HepG2 (cell line): ENCODE measurements around the gene SRSF1. TPM values are rescaled to one million over a fixed set of nuclear protein-coding genes. Genes with fewer than 3 reads are reported as not detected.
A peak's percentile ranks its signal among the peaks of the same experiment; 100 is the strongest.

Experiments
- CAMTA2 ChIP-seq: sonication (generic); formaldehyde crosslinking; IDR thresholded peaks from 2 replicates; pipeline ENCODE4 v1.4.0; 2020; ENCODE audit warnings: mild to moderate bottlenecking, missing genetic modification reagents, borderline replicate concordance
- CC2D1A ChIP-seq: sonication (generic); formaldehyde crosslinking; IDR thresholded peaks from 2 replicates; pipeline ENCODE4 v1.8.1; 2023; ENCODE audit warnings: mild to moderate bottlenecking, missing genetic modification reagents
- KLF11 ChIP-seq: IDR thresholded peaks from 2 replicates; pipeline ENCODE4 v1.6.1; 2016; ENCODE audit warnings: missing compliant biosample characterization
- NR1H2 ChIP-seq: sonication (generic); formaldehyde crosslinking; IDR thresholded peaks from 2 replicates; pipeline ENCODE4 v1.8.1; 2022; ENCODE audit warnings: low read depth, missing genetic modification reagents, borderline replicate concordance
- PHF8 ChIP-seq: sonication (generic); formaldehyde crosslinking; IDR thresholded peaks from 2 replicates; pipeline ENCODE4 v1.5.0; 2020; ENCODE audit warnings: missing genetic modification reagents
- PITX1 ChIP-seq: sonication (generic); formaldehyde crosslinking; IDR thresholded peaks from 2 replicates; pipeline ENCODE4 v1.5.1; 2020; ENCODE audit warnings: mild to moderate bottlenecking, missing genetic modification reagents
- SKI ChIP-seq: fragments of 450-650 bp; IDR thresholded peaks from one replicate; pipeline ENCODE4 v1.6.1; 2018; ENCODE audit warnings: mild to moderate bottlenecking; ENCODE audit not compliant: partially characterized antibody
- SMAD9 ChIP-seq: sonication (generic); formaldehyde crosslinking; IDR thresholded peaks from 2 replicates; pipeline ENCODE4 v1.5.1; 2020; ENCODE audit warnings: mild to moderate bottlenecking, missing genetic modification reagents
- SRSF4 ChIP-seq: fragments of 200-400 bp; formaldehyde crosslinking; IDR thresholded peaks from one replicate; pipeline ENCODE4 v1.6.1; 2018; ENCODE audit warnings: mild to moderate bottlenecking, low read depth, low read length, moderate library complexity; ENCODE audit not compliant: poor library complexity, severe bottlenecking
- ZNF468 ChIP-seq: sonication (generic); formaldehyde crosslinking; IDR thresholded peaks from 2 replicates; pipeline ENCODE4 v1.8.0; 2022; ENCODE audit warnings: mild to moderate bottlenecking, moderate library complexity, missing genetic modification reagents
- ZNF572 ChIP-seq: sonication (generic); formaldehyde crosslinking; IDR thresholded peaks from 2 replicates; pipeline ENCODE4 v1.5.1; 2020; ENCODE audit warnings: mild to moderate bottlenecking, missing genetic modification reagents
- ZNF607 ChIP-seq: sonication (generic); formaldehyde crosslinking; IDR thresholded peaks from 2 replicates; pipeline ENCODE4 v1.5.1; 2020; ENCODE audit warnings: missing genetic modification reagents, mild to moderate bottlenecking, borderline replicate concordance
- polyA plus RNA-seq, 8 experiments: library from polyadenylated mRNA; depleted of rRNA in 3 of 8; stranded (reverse) in 7 of 8; unstranded in 1 of 8; fragments of >200 nt; fragmentation: Illumina TruSeq in 4 of 8; extraction: Trizol in 4 of 8; gene quantifications; 2 replicates each; pipeline versions ENCODE4 v1.2.1 to v1.2.3, GENCODE V29; 2011 to 2016; ENCODE audit warnings: low read depth in 4 of 8, missing spikeins in 1 of 8, mixed read lengths in 1 of 8; ENCODE audit not compliant: insufficient read depth in 1 of 8
- total RNA-seq, 5 experiments: library from RNA; depleted of rRNA; stranded (reverse); fragments of >200 nt; fragmentation: Illumina TruSeq; extraction: Trizol; gene quantifications; 2 replicates each; pipeline ENCODE4 v1.2.3, GENCODE V29; 2016; ENCODE audit warnings: low read depth in 1 of 5
- TF ChIP-seq, protein P1 (sequence below): sonication (generic); formaldehyde crosslinking; IDR thresholded peaks from 2 replicates; pipeline ENCODE4 v1.5.0; 2020; ENCODE audit warnings: mild to moderate bottlenecking, missing genetic modification reagents
- TF ChIP-seq, protein P2 (sequence below): sonication (generic); formaldehyde crosslinking; IDR thresholded peaks from 2 replicates; pipeline ENCODE4 v1.4.0; 2020; ENCODE audit warnings: missing genetic modification reagents, low read depth, mild to moderate bottlenecking, borderline replicate concordance
- TF ChIP-seq, protein P3 (sequence below): sonication (generic); formaldehyde crosslinking; IDR thresholded peaks from 2 replicates; pipeline ENCODE4 v1.4.0; 2020; ENCODE audit warnings: missing genetic modification reagents; ENCODE audit errors: not compliant biosample characterization
- TF ChIP-seq, protein P4 (sequence below): sonication (generic); formaldehyde crosslinking; IDR thresholded peaks from 2 replicates; pipeline ENCODE4 v1.8.0; 2022; ENCODE audit warnings: low read depth, missing genetic modification reagents
- TF ChIP-seq, protein P5 (sequence below): IDR thresholded peaks from 2 replicates; pipeline ENCODE4 v1.6.1; 2016; ENCODE audit warnings: low read depth, borderline replicate concordance
- TF ChIP-seq, protein P6 (sequence below): sonication (generic); formaldehyde crosslinking; IDR thresholded peaks from 2 replicates; pipeline ENCODE4 v1.4.0; 2020; ENCODE audit warnings: missing genetic modification reagents

The SRSF1 gene
- total and polyA plus RNA-seq, 2 of the 13 experiments (the other 11 are each of a cell fraction or from before 2014, with no cell fraction given): 142 to 445 TPM

DNA sequence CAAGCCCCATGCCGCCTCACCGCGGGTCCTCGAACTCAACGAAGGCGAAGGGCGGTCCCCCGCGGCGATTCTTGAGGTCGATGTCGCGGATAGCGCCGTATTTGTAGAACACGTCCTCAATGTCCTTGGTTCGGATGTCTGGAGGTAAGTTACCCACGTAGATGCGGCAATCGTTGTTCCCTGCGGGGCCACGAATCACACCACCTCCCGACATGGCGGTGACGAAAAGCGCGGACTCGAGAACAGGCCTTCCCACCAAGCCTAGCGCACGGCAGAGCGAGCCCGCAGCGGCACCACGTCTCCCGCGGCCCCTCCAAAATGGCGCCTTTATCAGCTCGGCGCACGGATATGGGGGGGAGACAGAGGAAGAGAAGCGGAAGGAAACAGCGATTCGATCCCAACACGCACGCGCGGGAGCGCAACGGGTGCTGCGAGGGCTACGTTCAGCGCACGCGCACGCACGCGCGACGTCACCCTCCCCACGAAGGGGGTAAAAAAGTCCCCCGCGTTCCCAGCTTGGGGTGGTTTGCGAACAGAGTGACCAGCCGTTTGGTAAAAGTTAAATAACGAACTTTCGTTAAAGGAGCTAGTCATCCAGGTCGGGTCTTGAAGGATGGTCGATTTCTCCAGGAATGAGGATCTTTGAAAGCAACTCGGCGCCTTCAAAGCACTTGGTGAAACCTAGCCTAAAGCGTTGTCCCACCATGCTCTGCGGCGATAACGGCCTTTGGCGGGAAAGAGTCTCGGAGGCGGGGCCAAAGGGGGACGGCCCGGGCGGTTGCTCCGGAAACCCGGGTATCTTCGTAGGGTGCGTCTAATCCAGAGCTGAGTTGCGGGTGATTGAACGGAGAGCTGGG lies at the start of gene SRSF1 (continued):
- TF ChIP-seq PITX1 (CRISPR knock-in tag) (peak; percentile 61), ZNF572 (CRISPR knock-in tag) (peak; percentile 18; the same call in 1 of the 2 replicates), SKI (peak; percentile 26), CAMTA2 (peak; percentile 71), ZNF607 (CRISPR knock-in tag) (peak; percentile 88), CC2D1A (CRISPR knock-in tag) (0 out of 2 replicates have a peak, but pooled peaks have one; percentile 87), ZNF468 (CRISPR knock-in tag) (no peak), PHF8 (CRISPR knock-in tag) (peak; percentile 94), SMAD9 (CRISPR knock-in tag) (peak; percentile 87; the same call in 1 of the 2 replicates), NR1H2 (CRISPR knock-in tag) (no peak), KLF11 (CRISPR knock-in tag) (peak; percentile 81), SRSF4 (peak; percentile 42)
- TF ChIP-seq, protein P1, sequence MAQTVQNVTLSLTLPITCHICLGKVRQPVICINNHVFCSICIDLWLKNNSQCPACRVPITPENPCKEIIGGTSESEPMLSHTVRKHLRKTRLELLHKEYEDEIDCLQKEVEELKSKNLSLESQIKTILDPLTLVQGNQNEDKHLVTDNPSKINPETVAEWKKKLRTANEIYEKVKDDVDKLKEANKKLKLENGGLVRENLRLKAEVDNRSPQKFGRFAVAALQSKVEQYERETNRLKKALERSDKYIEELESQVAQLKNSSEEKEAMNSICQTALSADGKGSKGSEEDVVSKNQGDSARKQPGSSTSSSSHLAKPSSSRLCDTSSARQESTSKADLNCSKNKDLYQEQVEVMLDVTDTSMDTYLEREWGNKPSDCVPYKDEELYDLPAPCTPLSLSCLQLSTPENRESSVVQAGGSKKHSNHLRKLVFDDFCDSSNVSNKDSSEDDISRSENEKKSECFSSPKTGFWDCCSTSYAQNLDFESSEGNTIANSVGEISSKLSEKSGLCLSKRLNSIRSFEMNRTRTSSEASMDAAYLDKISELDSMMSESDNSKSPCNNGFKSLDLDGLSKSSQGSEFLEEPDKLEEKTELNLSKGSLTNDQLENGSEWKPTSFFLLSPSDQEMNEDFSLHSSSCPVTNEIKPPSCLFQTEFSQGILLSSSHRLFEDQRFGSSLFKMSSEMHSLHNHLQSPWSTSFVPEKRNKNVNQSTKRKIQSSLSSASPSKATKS (CRISPR knock-in tag): no peak
- TF ChIP-seq, protein P2, sequence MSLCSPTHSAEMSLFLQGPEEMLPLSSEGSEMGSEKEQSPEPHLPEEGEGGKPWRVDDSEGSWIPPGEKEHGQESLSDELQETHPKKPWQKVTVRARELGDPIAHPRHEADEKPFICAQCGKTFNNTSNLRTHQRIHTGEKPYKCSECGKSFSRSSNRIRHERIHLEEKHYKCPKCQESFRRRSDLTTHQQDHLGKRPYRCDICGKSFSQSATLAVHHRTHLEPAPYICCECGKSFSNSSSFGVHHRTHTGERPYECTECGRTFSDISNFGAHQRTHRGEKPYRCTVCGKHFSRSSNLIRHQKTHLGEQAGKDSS (CRISPR knock-in tag): peak; percentile 89
- TF ChIP-seq, protein P3, sequence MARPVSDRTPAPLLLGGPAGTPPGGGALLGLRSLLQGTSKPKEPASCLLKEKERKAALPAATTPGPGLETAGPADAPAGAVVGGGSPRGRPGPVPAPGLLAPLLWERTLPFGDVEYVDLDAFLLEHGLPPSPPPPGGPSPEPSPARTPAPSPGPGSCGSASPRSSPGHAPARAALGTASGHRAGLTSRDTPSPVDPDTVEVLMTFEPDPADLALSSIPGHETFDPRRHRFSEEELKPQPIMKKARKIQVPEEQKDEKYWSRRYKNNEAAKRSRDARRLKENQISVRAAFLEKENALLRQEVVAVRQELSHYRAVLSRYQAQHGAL: peak; percentile 70
- TF ChIP-seq, protein P4, sequence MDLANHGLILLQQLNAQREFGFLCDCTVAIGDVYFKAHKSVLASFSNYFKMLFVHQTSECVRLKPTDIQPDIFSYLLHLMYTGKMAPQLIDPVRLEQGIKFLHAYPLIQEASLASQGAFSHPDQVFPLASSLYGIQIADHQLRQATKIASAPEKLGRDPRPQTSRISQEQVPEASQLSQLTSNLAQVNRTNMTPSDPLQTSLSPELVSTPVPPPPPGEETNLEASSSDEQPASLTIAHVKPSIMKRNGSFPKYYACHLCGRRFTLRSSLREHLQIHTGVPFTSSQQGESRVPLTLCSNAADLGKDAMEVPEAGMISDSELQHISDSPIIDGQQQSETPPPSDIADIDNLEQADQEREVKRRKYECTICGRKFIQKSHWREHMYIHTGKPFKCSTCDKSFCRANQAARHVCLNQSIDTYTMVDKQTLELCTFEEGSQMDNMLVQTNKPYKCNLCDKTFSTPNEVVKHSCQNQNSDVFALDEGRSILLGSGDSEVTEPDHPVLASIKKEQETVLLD: peak; percentile 85
- TF ChIP-seq, protein P5, sequence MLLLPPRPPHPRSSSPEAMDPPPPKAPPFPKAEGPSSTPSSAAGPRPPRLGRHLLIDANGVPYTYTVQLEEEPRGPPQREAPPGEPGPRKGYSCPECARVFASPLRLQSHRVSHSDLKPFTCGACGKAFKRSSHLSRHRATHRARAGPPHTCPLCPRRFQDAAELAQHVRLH (CRISPR knock-in tag): peak; percentile 94; the same call in 1 of the 2 replicates
- TF ChIP-seq, protein P6, sequence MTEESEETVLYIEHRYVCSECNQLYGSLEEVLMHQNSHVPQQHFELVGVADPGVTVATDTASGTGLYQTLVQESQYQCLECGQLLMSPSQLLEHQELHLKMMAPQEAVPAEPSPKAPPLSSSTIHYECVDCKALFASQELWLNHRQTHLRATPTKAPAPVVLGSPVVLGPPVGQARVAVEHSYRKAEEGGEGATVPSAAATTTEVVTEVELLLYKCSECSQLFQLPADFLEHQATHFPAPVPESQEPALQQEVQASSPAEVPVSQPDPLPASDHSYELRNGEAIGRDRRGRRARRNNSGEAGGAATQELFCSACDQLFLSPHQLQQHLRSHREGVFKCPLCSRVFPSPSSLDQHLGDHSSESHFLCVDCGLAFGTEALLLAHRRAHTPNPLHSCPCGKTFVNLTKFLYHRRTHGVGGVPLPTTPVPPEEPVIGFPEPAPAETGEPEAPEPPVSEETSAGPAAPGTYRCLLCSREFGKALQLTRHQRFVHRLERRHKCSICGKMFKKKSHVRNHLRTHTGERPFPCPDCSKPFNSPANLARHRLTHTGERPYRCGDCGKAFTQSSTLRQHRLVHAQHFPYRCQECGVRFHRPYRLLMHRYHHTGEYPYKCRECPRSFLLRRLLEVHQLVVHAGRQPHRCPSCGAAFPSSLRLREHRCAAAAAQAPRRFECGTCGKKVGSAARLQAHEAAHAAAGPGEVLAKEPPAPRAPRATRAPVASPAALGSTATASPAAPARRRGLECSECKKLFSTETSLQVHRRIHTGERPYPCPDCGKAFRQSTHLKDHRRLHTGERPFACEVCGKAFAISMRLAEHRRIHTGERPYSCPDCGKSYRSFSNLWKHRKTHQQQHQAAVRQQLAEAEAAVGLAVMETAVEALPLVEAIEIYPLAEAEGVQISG (CRISPR knock-in tag): peak; percentile 91
